HCT116 (cell line): ENCODE results near the gene CNTF. TPM values are rescaled to one million over a fixed set of nuclear protein-coding genes. Genes with fewer than 3 reads are reported as not detected.

ENCODE experiments used
- ATAC-seq: fragments of 200-7000 bp; cut with Tn5 transposase; 2 replicates; pipeline ENCODE4 v1.9.1; 2020; ENCODE audit warnings: mild to moderate bottlenecking, moderate library complexity
- BruUV-seq: library from RNA; stranded (reverse); fragments of 400-500 nt; replicated peaks from 2 replicates; lab custom pipeline; 2021; lab: Mats Ljungman, UMichigan
- CTCF ChIA-PET: fragments of 300-600 bp; sonication (Branson Sonifier 250); formaldehyde crosslinking; loops from one replicate; lab custom pipeline; 2021; ENCODE audit warnings: antibody characterized with exemption; lab: Charles Lee
- POLR2A ChIA-PET: fragments of 300-600, 350-600 bp; sonication (Branson Sonifier 250); formaldehyde crosslinking; loops from one replicate; lab custom pipeline; 2021; ENCODE audit warnings: antibody characterized with exemption; lab: Charles Lee
- RAD21 ChIA-PET, 2 experiments: fragments of 300-600 bp; sonication (Branson Sonifier 250); formaldehyde crosslinking; loops; one replicate each; lab custom pipeline; 2023; ENCODE audit warnings: low total read pairs in 2 of 2; ENCODE audit not compliant: uncharacterized antibody in 2 of 2, unreplicated experiment in 2 of 2, low non-redundant PET in 1 of 2; lab: Charles Lee
- DNase-seq: peaks from one replicate; pipeline ENCODE4 v3.0.0-alpha.2; 2010; ENCODE audit warnings: low read depth, low spot score
- H2AFZ ChIP-seq: fragments of 200-600 bp; shearing (Covaris generic), sonication (generic); 2 replicates; pipeline ENCODE4 v1.6.1; 2017; ENCODE audit warnings: low read depth, mixed run types, mixed read lengths, antibody characterized with exemption, low read length; ENCODE audit not compliant: poor library complexity, severe bottlenecking
- H3K27ac ChIP-seq: 2 replicates; pipeline ENCODE4 v1.5.1; 2012; ENCODE audit warnings: low read depth, low read length
- H3K27me3 ChIP-seq: fragments of 200-600 bp; sonication (generic); 2 replicates; pipeline ENCODE4 v1.6.1; 2016; ENCODE audit warnings: mixed run types, low read length, mixed read lengths; ENCODE audit not compliant: insufficient read depth
- H3K36me3 ChIP-seq, 2 experiments: fragments of 200-500 bp in 1 of 2; fragments of 200-600 bp in 1 of 2; sonication (Bioruptor generic) in 1 of 2; sonication (generic) in 1 of 2; 2 replicates each; pipeline versions ENCODE4 v1.5.1 to v1.6.1; 2014 to 2016; ENCODE audit warnings: low read length in 2 of 2, inconsistent platforms in 1 of 2, mixed read lengths in 1 of 2, mixed run types in 1 of 2; ENCODE audit not compliant: insufficient read depth in 2 of 2, control insufficient read depth in 1 of 2
- H3K4me1 ChIP-seq, 2 experiments: fragments of 200-600 bp in 1 of 2; sonication (generic) in 1 of 2; 2 replicates each; pipeline versions ENCODE4 v1.5.1 to v1.6.1; 2012 to 2017; ENCODE audit warnings: low read length in 2 of 2, inconsistent platforms in 1 of 2, mild to moderate bottlenecking in 1 of 2, mixed read lengths in 1 of 2, mixed run types in 1 of 2, moderate library complexity in 1 of 2; ENCODE audit not compliant: insufficient read depth in 2 of 2, control insufficient read depth in 1 of 2
- H3K4me2 ChIP-seq: fragments of 200-600 bp; sonication (generic); 2 replicates; pipeline ENCODE4 v1.6.1; 2017; ENCODE audit warnings: mixed run types, low read length, mixed read lengths
- H3K4me3 ChIP-seq, 2 experiments: fragments of 200-600 bp in 1 of 2; sonication (generic) in 1 of 2; replicated peaks in 1 of 2; 2 replicates each; pipeline ENCODE4 v1.5.1; 2011 to 2016; ENCODE audit warnings: low read length in 2 of 2, control low read depth in 1 of 2, low read depth in 1 of 2, mild to moderate bottlenecking in 1 of 2, mixed read lengths in 1 of 2, mixed run types in 1 of 2
- H3K79me2 ChIP-seq: fragments of 200-600 bp; sonication (generic); 2 replicates; pipeline ENCODE4 v1.6.1; 2017; ENCODE audit warnings: mild to moderate bottlenecking, mixed run types, low read length, moderate library complexity, mixed read lengths; ENCODE audit not compliant: insufficient read depth
- H3K9ac ChIP-seq: fragments of 200-600 bp; sonication (generic); 2 replicates; pipeline ENCODE4 v1.6.1; 2016; ENCODE audit warnings: low read length, mixed read lengths
- H3K9me2 ChIP-seq: fragments of 200-600 bp; sonication (generic), shearing (Covaris generic); 2 replicates; pipeline ENCODE4 v1.6.1; 2017; ENCODE audit warnings: mixed run types, mild to moderate bottlenecking, moderate library complexity; ENCODE audit not compliant: insufficient read depth
- H3K9me3 ChIP-seq, 2 experiments: fragments of 200-500 bp in 1 of 2; fragments of 200-600 bp in 1 of 2; sonication (Bioruptor generic) in 1 of 2; sonication (generic) in 1 of 2; 2 replicates each; pipeline ENCODE4 v1.6.1; 2014 to 2017; ENCODE audit warnings: low read length in 2 of 2, mixed read lengths in 2 of 2, inconsistent platforms in 1 of 2, low read depth in 1 of 2, mild to moderate bottlenecking in 1 of 2, mixed run types in 1 of 2, moderate library complexity in 1 of 2; ENCODE audit not compliant: control insufficient read depth in 1 of 2, insufficient read depth in 1 of 2
- H4K20me1 ChIP-seq: fragments of 200-600 bp; sonication (generic), shearing (Covaris generic); 2 replicates; pipeline ENCODE4 v1.6.1; 2017; ENCODE audit warnings: mixed run types, mild to moderate bottlenecking, moderate library complexity; ENCODE audit not compliant: insufficient read depth
- CEBPB ChIP-seq: IDR thresholded peaks from 2 replicates; pipeline ENCODE4 v1.6.1; 2012; ENCODE audit warnings: low read depth
- EGR1 ChIP-seq: IDR thresholded peaks from 2 replicates; pipeline ENCODE4 v1.6.1; 2012; ENCODE audit warnings: low read depth
- ELF1 ChIP-seq: IDR thresholded peaks from 2 replicates; pipeline ENCODE4 v1.6.1; 2012; ENCODE audit warnings: low read depth, borderline replicate concordance
- EZH2phosphoT487 ChIP-seq: fragments of 200-600 bp; IDR thresholded peaks from 2 replicates; pipeline ENCODE4 v1.6.1; 2018; ENCODE audit warnings: antibody characterized with exemption, borderline replicate concordance
- FOSL1 ChIP-seq: IDR thresholded peaks from 2 replicates; pipeline ENCODE4 v1.6.1; 2012; ENCODE audit warnings: low read depth
- POLR2A ChIP-seq: IDR thresholded peaks from 2 replicates; pipeline ENCODE4 v1.7.0; 2011; ENCODE audit warnings: borderline replicate concordance; ENCODE audit not compliant: insufficient read depth, insufficient read length; ENCODE audit errors: extremely low read depth
- TCF7L2 ChIP-seq: IDR thresholded peaks from 2 replicates; pipeline ENCODE4 v1.7.0; 2011; ENCODE audit warnings: borderline replicate concordance, inconsistent platforms; ENCODE audit not compliant: insufficient read depth, insufficient read length; ENCODE audit errors: extremely low read depth
- YY1 ChIP-seq: IDR thresholded peaks from 2 replicates; pipeline ENCODE4 v1.6.1; 2011; ENCODE audit warnings: low read length, low read depth, moderate library complexity, mild to moderate bottlenecking; ENCODE audit not compliant: insufficient replicate concordance; ENCODE audit errors: extremely low read depth
- ZFX ChIP-seq: fragments of 450-650 bp; IDR thresholded peaks from 2 replicates; pipeline ENCODE4 v1.6.1; 2017
- intact Hi-C: fragments of 100-400 bp; cut with micrococcal nuclease; formaldehyde crosslinking; loops from 2 replicates; pipeline ENCODE4 v1.10.0; 2022
- total RNA-seq: library from RNA; stranded (reverse); gene quantifications from one replicate; pipeline ENCODE4 v1.2.1, GENCODE V29; 2021; ENCODE audit not compliant: unreplicated experiment
- TF ChIP-seq, protein P1 (sequence below): IDR thresholded peaks from 2 replicates; pipeline ENCODE4 v1.6.1; 2012

Gene CNTF
- total RNA-seq, 1 experiment from 2014 or later, result 2.3 TPM

DNA sequence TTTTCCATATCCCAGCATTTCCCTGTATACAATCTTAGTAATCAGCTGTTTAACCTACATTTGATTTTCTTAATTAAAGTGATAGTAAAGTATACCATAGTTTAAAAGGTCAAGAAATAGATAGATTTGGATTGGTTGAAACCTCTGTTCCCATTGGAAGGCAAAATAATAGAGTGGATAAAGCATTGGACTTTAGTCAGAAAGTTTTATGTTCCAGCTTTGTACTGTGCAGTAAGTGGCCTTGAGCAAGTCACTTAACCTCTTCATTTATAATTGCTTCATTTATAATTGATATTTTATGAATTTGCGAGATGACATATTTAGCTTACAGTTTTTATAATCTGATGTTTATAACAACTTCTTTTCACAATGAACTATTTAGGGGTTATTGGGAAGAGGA lies 40.0 kb upstream of the CNTF start:
- POLR2A ChIA-PET, result interaction anchor here (0.6 kb wide), 1 partner anchor 809 kb away, joined by 3 read pairs; no protein-coding TSS in a partner anchor
- intact Hi-C loops, result loop anchor here (5.0 kb wide), 1 partner anchor 35 kb away; no protein-coding TSS in a partner anchor
- TF ChIP-seq ELF1, result no peak
- TF ChIP-seq EZH2phosphoT487, result no peak
- TF ChIP-seq EGR1, result no peak
- TF ChIP-seq FOSL1, result no peak
- TF ChIP-seq, all 23 proteins: peak for 0
- Histone ChIP-seq H3K27ac (no peak overlapping the region), H2AFZ (no peak overlapping the region), H3K4me2 (no peak overlapping the region), H3K9me3 (no peaks in the 10 kb centered on the region), H3K27me3 (no peaks in the 10 kb centered on the region), H3K4me1 (peaks cover 7 to 8% of the 10 kb centered on the region in 2 experiments; a peak in 3 of 4 replicates), H3K4me3 (no peak overlapping the region), H3K36me3 (peaks cover 9 to 10% of the 10 kb centered on the region in 2 experiments; a peak in 1 of 4 replicates), H3K79me2 (peaks cover 83% of the 10 kb centered on the region), H3K9me2 (no peaks in the 10 kb centered on the region), H3K9ac (no peak overlapping the region), H4K20me1 (peaks cover 19% of the 10 kb centered on the region)
- ChIA-PET CTCF (interaction anchor here (2.7 kb wide), 1 partner anchor 47 kb away, joined by 10 read pairs; no protein-coding TSS in a partner anchor), RAD21 (no interaction called here)
- BruUV-seq, result no TSS peak
- DNase-seq (no peak), ATAC-seq (no peak)

DNA sequence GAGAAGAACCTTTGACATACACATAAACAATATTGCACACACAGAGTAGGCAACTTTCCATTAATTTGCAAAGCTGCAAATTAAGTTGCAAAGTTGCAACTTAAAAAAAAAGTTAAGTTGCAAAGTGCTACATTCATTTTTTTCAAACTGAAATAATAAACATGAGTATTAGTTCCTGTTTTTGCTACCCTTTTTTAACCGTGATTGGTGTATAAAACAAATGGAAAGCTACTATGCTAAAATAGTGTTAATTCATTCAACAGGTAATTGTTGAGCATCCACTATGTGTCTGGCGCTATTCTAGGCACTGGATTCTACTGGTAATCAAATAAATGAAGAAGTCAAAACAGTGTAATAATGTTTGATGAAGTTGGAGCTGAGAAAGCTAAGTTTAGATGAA lies 35.5 kb upstream of the CNTF start:
- intact Hi-C loops, result no loop called here
- POLR2A ChIA-PET, result no interaction called here

More for the DNA sequence above, 35.5 kb upstream of the CNTF start:
- DNase-seq (no peak), ATAC-seq (no peak)
- TF ChIP-seq POLR2A (no peak), YY1 (no peak), ZFX (no peak), TCF7L2 (no peak), CEBPB (no peak), EZH2phosphoT487 (no peak)
- TF ChIP-seq, protein P1, sequence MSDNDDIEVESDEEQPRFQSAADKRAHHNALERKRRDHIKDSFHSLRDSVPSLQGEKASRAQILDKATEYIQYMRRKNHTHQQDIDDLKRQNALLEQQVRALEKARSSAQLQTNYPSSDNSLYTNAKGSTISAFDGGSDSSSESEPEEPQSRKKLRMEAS, result no peak
- CTCF ChIA-PET, result interaction anchor here (1.2 kb wide), 1 partner anchor 14 kb away, joined by 3 read pairs; no protein-coding TSS in a partner anchor
- Histone ChIP-seq H3K4me1 (no peaks in the 10 kb centered on the region), H3K9ac (no peak overlapping the region), H3K79me2 (peaks cover 100% of the 10 kb centered on the region), H3K4me2 (no peak overlapping the region), H3K4me3 (no peak overlapping the region), H2AFZ (no peak overlapping the region), H3K27ac (no peak overlapping the region), H3K36me3 (peaks cover 9 to 10% of the 10 kb centered on the region in 2 experiments; a peak in 1 of 4 replicates), H3K9me3 (no peaks in the 10 kb centered on the region), H3K27me3 (no peaks in the 10 kb centered on the region), H4K20me1 (peaks cover 22% of the 10 kb centered on the region; the same call in 1 of the 2 replicates), H3K9me2 (no peaks in the 10 kb centered on the region)
- RAD21 ChIA-PET, result no interaction called here
- BruUV-seq, result no TSS peak
